Astrocyte (in vitro differentiated cells and primary cell): ENCODE results near the gene KIAA0319L. TPM values are rescaled to one million over a fixed set of nuclear protein-coding genes. Genes with fewer than 3 reads are reported as not detected.
A peak's percentile ranks its signal among the peaks of the same experiment; 100 is the strongest.

ENCODE experiments used
- DNase-seq: peaks from one replicate; pipeline ENCODE4 v3.0.0-alpha.2; 2010; ENCODE audit warnings: low read depth
- FAIRE-seq: peaks from 2 replicates; lab custom pipeline; 2011; peaks lifted over from hg19 to GRCh38; lab: Jason Lieb, UNC
- H2AFZ ChIP-seq: 2 replicates; pipeline ENCODE4 v1.6.0; 2012; ENCODE audit warnings: low read depth, low read length, inconsistent platforms
- H3K27ac ChIP-seq: 2 replicates; pipeline ENCODE4 v1.5.1; 2011; ENCODE audit warnings: low read depth, low read length, inconsistent platforms
- H3K27me3 ChIP-seq: 2 replicates; pipeline ENCODE4 v1.6.0; 2011; ENCODE audit warnings: low read length, inconsistent platforms; ENCODE audit not compliant: insufficient read depth
- H3K36me3 ChIP-seq: 2 replicates; pipeline ENCODE4 v1.5.1; 2011; ENCODE audit warnings: low read length, inconsistent platforms; ENCODE audit not compliant: insufficient read depth
- H3K4me1 ChIP-seq: 2 replicates; pipeline ENCODE4 v1.5.1; 2011; ENCODE audit warnings: low read length, inconsistent platforms; ENCODE audit not compliant: insufficient read depth
- H3K4me2 ChIP-seq: 2 replicates; pipeline ENCODE4 v1.6.0; 2012; ENCODE audit warnings: low read length, inconsistent platforms
- H3K4me3 ChIP-seq: 2 replicates; pipeline ENCODE4 v1.5.1; 2011; ENCODE audit warnings: low read depth, mild to moderate bottlenecking, low read length, inconsistent platforms; ENCODE audit not compliant: insufficient read depth
- H3K79me2 ChIP-seq: 2 replicates; pipeline ENCODE4 v1.6.0; 2012; ENCODE audit warnings: mild to moderate bottlenecking, low read length, inconsistent platforms; ENCODE audit not compliant: insufficient read depth
- H3K9ac ChIP-seq: 2 replicates; pipeline ENCODE4 v1.6.0; 2012; ENCODE audit warnings: mild to moderate bottlenecking, low read length, inconsistent platforms
- H3K9me3 ChIP-seq: 2 replicates; pipeline ENCODE4 v1.5.1; 2012; ENCODE audit warnings: low read depth, mild to moderate bottlenecking, low read length, inconsistent platforms; ENCODE audit not compliant: insufficient read depth
- H4K20me1 ChIP-seq: 2 replicates; pipeline ENCODE4 v1.6.0; 2012; ENCODE audit warnings: low read length, inconsistent platforms; ENCODE audit not compliant: insufficient read depth
- H3K27ac Mint-ChIP-seq: one replicate; pipeline ENCODE4 v1.8.0; 2021; ENCODE audit warnings: mild to moderate bottlenecking, mixed read lengths; ENCODE audit not compliant: unreplicated experiment
- H3K27me3 Mint-ChIP-seq: one replicate; pipeline ENCODE4 v1.8.0; 2021; ENCODE audit warnings: low read depth, mixed read lengths; ENCODE audit not compliant: unreplicated experiment
- H3K36me3 Mint-ChIP-seq: one replicate; pipeline ENCODE4 v1.8.0; 2021; ENCODE audit warnings: low read depth, mixed read lengths; ENCODE audit not compliant: unreplicated experiment
- H3K4me1 Mint-ChIP-seq: one replicate; pipeline ENCODE4 v1.8.0; 2021; ENCODE audit warnings: low read depth, mixed read lengths; ENCODE audit not compliant: unreplicated experiment
- H3K4me3 Mint-ChIP-seq: one replicate; pipeline ENCODE4 v1.8.0; 2021; ENCODE audit warnings: mild to moderate bottlenecking, moderate library complexity, mixed read lengths; ENCODE audit not compliant: unreplicated experiment
- H3K9me3 Mint-ChIP-seq: one replicate; pipeline ENCODE4 v1.8.0; 2021; ENCODE audit warnings: mild to moderate bottlenecking, mixed read lengths; ENCODE audit not compliant: unreplicated experiment
- EZH2 ChIP-seq: IDR thresholded peaks from 2 replicates; pipeline ENCODE4 v1.6.1; 2012; ENCODE audit warnings: mild to moderate bottlenecking, low read length, inconsistent platforms; ENCODE audit not compliant: insufficient read depth
- total RNA-seq: library from RNA; stranded (reverse); gene quantifications from 2 replicates; pipeline ENCODE4 v1.2.1, GENCODE V29; 2021
- TF ChIP-seq, protein P1 (sequence below): IDR thresholded peaks from 2 replicates; pipeline ENCODE4 v1.5.1; 2011; ENCODE audit warnings: low read depth, mild to moderate bottlenecking, inconsistent platforms, low read length, moderate library complexity; ENCODE audit not compliant: insufficient read depth

The KIAA0319L gene
- total RNA-seq, 1 donor from 2014 or later = 42.5 TPM

DNA sequence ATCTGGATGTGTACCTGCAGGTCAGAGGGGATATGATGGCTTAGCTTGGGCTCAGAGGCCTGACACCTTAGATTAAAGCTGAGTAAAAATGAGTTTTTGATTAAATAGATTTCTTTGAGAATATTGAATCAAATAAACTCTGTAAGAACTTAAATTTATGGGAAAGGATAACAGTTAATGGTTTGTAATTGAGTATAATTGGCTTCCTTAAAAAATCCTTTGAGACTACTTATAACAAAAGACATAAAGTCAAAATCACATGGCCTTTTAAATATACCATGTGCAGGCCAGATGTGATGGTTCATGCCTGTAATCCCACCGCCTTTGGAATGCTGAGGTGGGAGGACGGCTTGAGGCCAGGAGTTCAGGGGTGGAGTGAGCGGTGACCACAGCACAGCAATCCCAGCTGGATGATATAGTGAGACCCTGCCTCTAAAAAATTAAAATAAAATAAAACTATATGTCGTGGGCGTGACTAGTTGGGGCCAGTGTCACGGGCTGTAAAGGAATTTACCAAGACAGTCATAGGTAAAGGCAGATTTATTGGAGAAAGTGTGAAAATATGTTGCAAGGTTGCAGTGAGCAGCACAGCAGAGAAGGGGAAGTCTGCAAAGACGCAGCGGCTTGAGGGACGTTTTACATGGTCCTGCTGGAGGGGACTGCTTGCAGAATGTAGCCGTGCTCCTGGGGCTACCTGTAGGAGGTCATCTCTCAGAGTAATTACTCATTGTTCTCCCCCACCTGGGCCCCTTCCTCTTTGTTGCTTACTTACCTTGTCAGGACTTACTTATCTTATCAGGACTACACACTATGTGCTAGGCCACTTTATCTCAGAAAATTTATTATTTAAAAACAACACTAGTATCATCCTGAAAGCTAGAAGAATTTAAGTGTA is 166.4 kb downstream of the KIAA0319L start:
- Mint-ChIP-seq H3K4me3 (no peak overlapping the region), H3K4me1 (no peaks in the 10 kb centered on the region), H3K27ac (no peak overlapping the region), H3K9me3 (no peaks in the 10 kb centered on the region), H3K27me3 (no peaks in the 10 kb centered on the region), H3K36me3 (peaks cover 17% of the 10 kb centered on the region)
- Histone ChIP-seq H3K79me2 (no peaks in the 10 kb centered on the region), H3K27ac (no peak overlapping the region), H2AFZ (no peak overlapping the region), H3K36me3 (peaks cover 48% of the 10 kb centered on the region), H4K20me1 (peaks cover 4% of the 10 kb centered on the region), H3K4me2 (no peak overlapping the region), H3K27me3 (no peaks in the 10 kb centered on the region), H3K9me3 (no peaks in the 10 kb centered on the region), H3K4me1 (no peaks in the 10 kb centered on the region), H3K9ac (no peak overlapping the region), H3K4me3 (no peak overlapping the region)
- TF ChIP-seq EZH2 = no peak
- TF ChIP-seq, protein P1, sequence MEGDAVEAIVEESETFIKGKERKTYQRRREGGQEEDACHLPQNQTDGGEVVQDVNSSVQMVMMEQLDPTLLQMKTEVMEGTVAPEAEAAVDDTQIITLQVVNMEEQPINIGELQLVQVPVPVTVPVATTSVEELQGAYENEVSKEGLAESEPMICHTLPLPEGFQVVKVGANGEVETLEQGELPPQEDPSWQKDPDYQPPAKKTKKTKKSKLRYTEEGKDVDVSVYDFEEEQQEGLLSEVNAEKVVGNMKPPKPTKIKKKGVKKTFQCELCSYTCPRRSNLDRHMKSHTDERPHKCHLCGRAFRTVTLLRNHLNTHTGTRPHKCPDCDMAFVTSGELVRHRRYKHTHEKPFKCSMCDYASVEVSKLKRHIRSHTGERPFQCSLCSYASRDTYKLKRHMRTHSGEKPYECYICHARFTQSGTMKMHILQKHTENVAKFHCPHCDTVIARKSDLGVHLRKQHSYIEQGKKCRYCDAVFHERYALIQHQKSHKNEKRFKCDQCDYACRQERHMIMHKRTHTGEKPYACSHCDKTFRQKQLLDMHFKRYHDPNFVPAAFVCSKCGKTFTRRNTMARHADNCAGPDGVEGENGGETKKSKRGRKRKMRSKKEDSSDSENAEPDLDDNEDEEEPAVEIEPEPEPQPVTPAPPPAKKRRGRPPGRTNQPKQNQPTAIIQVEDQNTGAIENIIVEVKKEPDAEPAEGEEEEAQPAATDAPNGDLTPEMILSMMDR = no peak
- FAIRE-seq = no peak
- DNase-seq = peak; percentile 10

DNA sequence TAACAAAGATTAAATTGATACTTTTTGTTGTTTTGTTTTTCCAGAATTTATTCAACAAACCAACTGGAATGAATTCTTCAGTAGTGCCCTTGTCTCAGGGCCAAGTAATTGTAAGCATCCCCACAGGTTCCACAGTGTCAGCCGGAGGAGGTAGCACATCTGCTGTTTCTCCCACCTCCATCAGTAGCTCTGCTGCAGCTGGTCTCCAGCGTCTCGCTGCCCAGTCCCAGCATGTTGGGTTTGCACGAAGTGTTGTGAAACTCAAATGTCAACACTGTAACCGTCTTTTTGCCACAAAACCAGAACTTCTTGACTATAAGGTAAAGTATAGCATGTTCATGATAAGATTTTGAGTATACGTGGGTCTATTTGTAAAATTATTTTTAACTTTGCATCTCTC is 170.2 kb downstream of the KIAA0319L start:
- Mint-ChIP-seq H3K4me1 (no peaks in the 10 kb centered on the region), H3K4me3 (no peak overlapping the region), H3K27me3 (no peaks in the 10 kb centered on the region), H3K36me3 (peaks cover 13% of the 10 kb centered on the region), H3K27ac (no peak overlapping the region), H3K9me3 (no peaks in the 10 kb centered on the region)
- H3K27ac ChIP-seq = no peak overlapping the region
- no peaks in the 10 kb centered on the region for H3K79me2 ChIP-seq
- no peaks in the 10 kb centered on the region for H3K9me3 ChIP-seq
- no peak overlapping the region for H3K4me3 ChIP-seq
- FAIRE-seq (no peak), DNase-seq (no peak)
- no peak for TF ChIP-seq EZH2
- TF ChIP-seq, protein P1 = no peak
- H4K20me1 ChIP-seq = no peaks in the 10 kb centered on the region
- H3K4me1 ChIP-seq = no peaks in the 10 kb centered on the region
- no peak overlapping the region for H3K4me2 ChIP-seq
- H3K27me3 ChIP-seq = no peaks in the 10 kb centered on the region
- H2AFZ ChIP-seq = no peak overlapping the region
- peaks cover 24% of the 10 kb centered on the region for H3K36me3 ChIP-seq
- no peak overlapping the region for H3K9ac ChIP-seq

DNA sequence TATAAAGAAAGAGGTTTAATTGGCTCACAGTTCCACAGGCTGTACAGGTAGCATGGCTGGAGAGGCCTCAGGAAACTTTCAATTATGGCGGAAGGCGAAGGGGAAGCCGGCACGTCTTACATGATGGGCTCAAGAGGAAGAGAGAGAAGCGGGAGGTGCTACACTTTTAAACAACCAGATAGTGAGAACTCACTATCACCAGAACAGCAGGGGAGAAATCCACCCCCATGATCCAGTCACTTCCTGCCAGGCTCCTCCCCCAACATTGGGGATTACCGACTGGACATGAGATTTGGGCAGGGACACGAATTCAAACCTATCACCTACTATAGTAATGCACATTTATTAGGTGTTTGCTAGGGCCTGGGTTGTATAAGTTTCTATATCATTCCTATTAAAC is 170.9 kb downstream of the KIAA0319L start:
- H3K9me3 ChIP-seq = no peaks in the 10 kb centered on the region
- DNase-seq (no peak), FAIRE-seq (no peak)
- H3K79me2 ChIP-seq = no peaks in the 10 kb centered on the region
- no peak overlapping the region for H3K27ac ChIP-seq
- no peak overlapping the region for H2AFZ ChIP-seq
- no peaks in the 10 kb centered on the region for H4K20me1 ChIP-seq
- no peaks in the 10 kb centered on the region for H3K27me3 Mint-ChIP-seq
- H3K4me1 ChIP-seq = no peaks in the 10 kb centered on the region
- peaks cover 24% of the 10 kb centered on the region for H3K36me3 ChIP-seq
- no peak overlapping the region for H3K4me3 Mint-ChIP-seq
- H3K4me3 ChIP-seq = no peak overlapping the region
- H3K9me3 Mint-ChIP-seq = no peaks in the 10 kb centered on the region
- no peak overlapping the region for H3K9ac ChIP-seq
- TF ChIP-seq EZH2 = no peak
- TF ChIP-seq, protein P1 = no peak
- H3K36me3 Mint-ChIP-seq = peaks cover 13% of the 10 kb centered on the region
- H3K27me3 ChIP-seq = no peaks in the 10 kb centered on the region
- no peak overlapping the region for H3K4me2 ChIP-seq
- no peak overlapping the region for H3K27ac Mint-ChIP-seq
- no peaks in the 10 kb centered on the region for H3K4me1 Mint-ChIP-seq
